Posterior cingulate gyrus (tissue), 11 donors: Measurements from ENCODE around the gene CAMTA1.

Source experiments
- DNase-seq, 10 donors: peaks; one replicate each; pipeline versions ENCODE4 v3.0.0 to v3.0.0-alpha.2; 2020 to 2021; ENCODE audit warnings: mixed read lengths in 3 of 10
- intact Hi-C: fragments of 100-400 bp; cut with DNase I; formaldehyde crosslinking; loops from one replicate; pipeline ENCODE4 v1.15.1; 2023

CAMTA1 gene

GRCh38 chr1:7454052-7454815 is 669.0 kb downstream of the CAMTA1 start:
- intact Hi-C loops, result loop anchor here (1.0 kb wide), 1 partner anchor 193 kb away; no protein-coding TSS in a partner anchor
- DNase-seq, result peak in 4 of 10 donors; percentile 20 to 63 (median 42)

- intact Hi-C loops, result loop anchor here (1.0 kb wide), 1 partner anchor 192 kb away; no protein-coding TSS in a partner anchor
- DNase-seq, result peak in 6 of 10 donors; percentile 16 to 90 (median 40)
Observed at GRCh38 chr1:7454895-7455784, 669.9 kb downstream of the CAMTA1 start.

GRCh38 chr1:7455796-7456721 is 670.8 kb downstream of the CAMTA1 start:
- no peak for DNase-seq
- intact Hi-C loops, result no loop called here

- intact Hi-C loops, result no loop called here
- no peak for DNase-seq
Observed at GRCh38 chr1:7456722-7457082, 671.4 kb downstream of the CAMTA1 start.

GRCh38 chr1:7457811-7458210 is 672.6 kb downstream of the CAMTA1 start:
- no peak for DNase-seq
- intact Hi-C loops, result no loop called here

- no peak for DNase-seq
- intact Hi-C loops, result no loop called here
Observed at GRCh38 chr1:7458946-7459345, 673.7 kb downstream of the CAMTA1 start.

- intact Hi-C loops, result no loop called here
- DNase-seq, result no peak
Observed at GRCh38 chr1:7459914-7460313, 674.7 kb downstream of the CAMTA1 start.

- DNase-seq, result no peak
- intact Hi-C loops, result no loop called here
Observed at GRCh38 chr1:7460807-7461206, 675.6 kb downstream of the CAMTA1 start.

- no peak for DNase-seq
- intact Hi-C loops, result no loop called here
Observed at GRCh38 chr1:7462617-7463016, 677.4 kb downstream of the CAMTA1 start.

GRCh38 chr1:7463526-7463925 is 678.3 kb downstream of the CAMTA1 start:
- no peak for DNase-seq
- intact Hi-C loops, result no loop called here

- intact Hi-C loops, result no loop called here
- DNase-seq, result no peak
Observed at GRCh38 chr1:7464736-7465135, 679.5 kb downstream of the CAMTA1 start.

GRCh38 chr1:7467476-7468175 is 682.4 kb downstream of the CAMTA1 start:
- intact Hi-C loops, result no loop called here
- DNase-seq, result no peak

- intact Hi-C loops, result no loop called here
- DNase-seq, result no peak
Observed at GRCh38 chr1:7468248-7468647, 683.0 kb downstream of the CAMTA1 start.

- intact Hi-C loops, result no loop called here
- DNase-seq, result no peak
Observed at GRCh38 chr1:7469255-7469938, 684.1 kb downstream of the CAMTA1 start.

- intact Hi-C loops, result no loop called here
- no peak for DNase-seq
Observed at GRCh38 chr1:7470904-7471638, 685.8 kb downstream of the CAMTA1 start.

- DNase-seq, result no peak
- intact Hi-C loops, result no loop called here
Observed at GRCh38 chr1:7471836-7472235, 686.6 kb downstream of the CAMTA1 start.

GRCh38 chr1:7473223-7474142 is 688.2 kb downstream of the CAMTA1 start:
- intact Hi-C loops, result no loop called here
- DNase-seq, result peak in 1 of 10 donors; percentile 55

GRCh38 chr1:7474143-7474490 is 688.9 kb downstream of the CAMTA1 start:
- no peak for DNase-seq
- intact Hi-C loops, result no loop called here
